HG03469 (cell line): Measurements from ENCODE around the gene NIPAL3.

Source experiments
- ATAC-seq: cut with Tn5 transposase; IDR thresholded peaks from one replicate; pipeline ENCODE4 v1.9.1; 2021; ENCODE audit warnings: mild to moderate bottlenecking, moderate library complexity, moderate number of reproducible peaks; ENCODE audit not compliant: unreplicated experiment

Gene NIPAL3

DNA sequence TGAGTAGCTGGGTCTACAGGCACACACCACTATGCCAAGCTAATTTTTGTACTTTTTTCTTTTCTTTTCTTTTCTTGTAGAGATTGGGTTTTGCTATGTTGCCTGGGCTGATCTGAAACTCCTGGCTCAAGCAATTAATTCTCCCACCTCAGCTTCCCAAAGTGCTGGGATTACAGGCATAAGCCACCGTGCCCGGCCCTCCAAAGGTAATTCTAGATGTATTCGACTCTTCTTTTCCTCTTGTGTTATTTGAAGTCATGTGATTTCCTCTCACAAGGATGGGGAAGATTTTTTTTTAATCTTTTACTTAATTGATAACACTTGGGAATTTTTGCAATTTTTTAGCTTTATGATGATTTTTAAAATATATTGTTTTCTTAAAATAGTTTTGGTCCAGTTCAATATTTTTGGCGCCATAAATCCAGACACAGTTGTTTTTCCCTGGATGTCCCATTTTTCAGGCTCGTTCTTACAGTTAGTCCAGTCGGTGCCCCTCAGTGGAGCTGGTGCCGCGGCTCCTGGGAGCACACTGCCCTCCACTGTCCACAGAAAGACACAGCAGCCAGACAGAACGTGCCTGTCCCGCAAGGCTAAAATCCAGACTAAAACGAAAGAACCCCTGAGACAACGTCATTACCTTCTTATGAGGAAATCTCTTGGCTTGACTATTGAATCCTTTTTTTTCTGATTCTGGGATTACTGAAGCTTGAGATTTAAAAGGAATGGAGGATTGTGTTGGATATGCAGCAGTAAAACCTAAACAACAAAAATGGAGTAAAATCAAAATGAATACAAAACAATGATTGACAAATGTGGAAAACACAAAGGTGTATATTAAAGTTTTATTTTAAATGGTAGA lies 24.4 kb upstream of the NIPAL3 start:
- ATAC-seq = no peak

DNA sequence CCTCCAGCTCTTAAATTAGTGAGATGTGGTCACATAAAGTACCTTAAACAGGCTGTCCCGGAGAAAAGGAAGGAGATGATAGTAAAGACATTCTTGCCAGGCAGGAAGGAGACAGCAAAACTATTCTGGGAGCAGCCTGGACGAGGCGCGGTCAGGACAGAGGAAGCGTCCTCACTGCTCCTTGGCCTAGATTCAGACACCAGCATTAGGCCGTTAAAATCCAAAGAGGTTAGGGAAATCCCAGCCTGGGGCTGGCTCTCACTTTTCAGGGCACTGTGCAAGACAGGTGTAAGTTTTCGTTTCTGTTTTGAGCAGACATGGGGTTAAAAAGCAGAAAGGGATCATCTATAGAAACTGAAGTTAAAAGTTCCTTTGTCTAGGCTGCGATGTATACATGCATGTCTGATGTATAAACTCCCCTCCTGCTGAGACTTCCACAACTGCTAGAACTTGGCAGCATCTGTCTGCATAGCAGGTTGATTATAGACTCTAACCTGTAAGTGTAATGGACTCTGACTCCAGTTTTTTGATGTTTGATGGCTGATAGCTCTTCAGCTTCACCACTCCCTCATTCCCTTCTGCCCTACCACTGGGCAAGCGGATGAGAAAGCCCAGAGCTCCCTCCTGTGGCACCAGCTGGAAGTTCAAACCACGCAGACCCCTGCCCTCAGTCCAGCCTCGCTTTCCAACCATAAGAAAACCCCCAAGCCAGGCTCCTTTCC lies 23.6 kb upstream of the NIPAL3 start:
- ATAC-seq = no peak

DNA sequence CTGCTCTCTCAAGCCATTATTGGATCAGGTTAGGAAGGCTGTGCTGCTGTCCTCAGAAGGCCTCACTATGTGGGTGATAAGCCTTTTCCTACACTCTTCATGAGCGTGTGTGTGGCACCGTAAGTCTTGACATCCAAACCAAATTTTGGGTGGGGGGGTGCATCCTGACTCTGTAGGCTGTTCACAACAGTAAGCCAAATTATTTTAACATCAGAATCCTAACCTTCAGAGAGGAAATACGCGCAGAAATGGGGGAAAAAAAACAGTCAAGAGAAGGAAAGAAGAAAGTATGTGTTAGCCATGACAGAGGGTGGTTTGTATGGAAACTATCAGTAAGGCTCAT lies 23.0 kb upstream of the NIPAL3 start:
- ATAC-seq = no peak

DNA sequence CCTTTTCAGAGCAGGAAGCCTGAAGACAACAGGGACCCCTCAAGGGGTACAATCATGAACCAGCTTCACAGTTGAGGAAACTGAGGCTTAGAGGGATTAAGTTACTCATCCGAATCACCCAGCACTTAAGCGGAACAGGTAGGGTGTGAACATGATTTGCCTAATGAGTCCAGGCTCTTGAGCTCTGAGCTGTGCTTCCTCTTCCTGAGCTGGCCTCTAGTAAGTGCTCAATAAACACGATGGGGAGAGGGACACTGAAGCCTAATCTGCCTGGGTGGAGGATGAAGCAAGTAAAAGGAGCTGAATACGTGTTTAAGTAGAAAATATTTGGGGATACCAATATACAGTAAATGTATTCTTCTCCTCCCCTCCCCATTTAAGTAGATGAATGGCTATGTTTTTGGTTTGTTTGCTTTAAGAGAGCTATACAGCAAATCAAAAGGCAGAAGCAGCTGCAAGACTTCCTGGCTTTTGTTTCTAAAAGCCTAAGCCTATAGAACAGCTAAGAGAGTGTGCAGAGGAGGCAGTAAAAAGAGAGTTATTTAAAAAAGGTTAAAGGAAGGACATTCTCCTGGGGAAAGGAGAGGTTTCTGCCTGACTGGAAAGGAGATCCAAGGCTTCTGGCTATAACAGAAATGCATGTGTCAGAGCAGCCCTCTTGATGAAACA lies 22.5 kb upstream of the NIPAL3 start:
- ATAC-seq = no peak

DNA sequence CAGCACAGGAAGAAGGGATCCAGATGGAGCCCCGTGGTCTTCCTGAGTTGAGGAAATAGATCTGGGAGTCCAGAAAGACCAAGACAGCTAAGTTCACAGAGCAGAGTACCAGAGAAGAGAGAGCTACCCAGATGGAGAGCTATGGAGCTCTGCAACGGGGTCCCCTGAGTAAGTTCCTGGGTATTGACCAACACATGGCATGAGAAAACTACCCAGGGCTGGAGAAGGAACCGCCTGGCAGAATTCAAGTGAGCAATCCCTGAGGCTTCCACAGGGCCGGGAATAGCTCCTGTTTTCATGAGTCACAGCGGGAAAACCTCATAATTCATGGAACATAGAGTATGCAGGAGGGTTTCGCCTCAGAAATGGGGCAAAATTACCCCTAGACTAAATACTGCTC lies 21.7 kb upstream of the NIPAL3 start:
- ATAC-seq = no peak

DNA sequence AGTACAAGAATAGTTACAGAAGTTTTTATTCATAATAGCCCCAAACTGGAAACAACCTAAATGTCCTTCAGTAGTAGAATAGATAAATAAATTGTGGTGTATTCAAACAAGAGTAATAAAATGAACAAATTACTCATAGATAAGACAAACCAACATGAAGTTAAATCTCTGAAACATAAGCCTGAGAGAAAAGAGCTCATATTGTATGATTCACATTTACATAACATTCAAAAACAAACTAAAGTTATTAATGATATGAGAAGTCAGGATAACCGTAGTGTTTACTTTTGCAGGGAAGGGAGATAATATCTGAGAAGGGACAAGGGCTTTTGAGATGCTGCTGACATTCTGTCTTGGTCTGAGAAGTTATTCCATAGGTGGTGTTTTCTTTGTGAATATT lies 15.5 kb upstream of the NIPAL3 start:
- no peak for ATAC-seq

DNA sequence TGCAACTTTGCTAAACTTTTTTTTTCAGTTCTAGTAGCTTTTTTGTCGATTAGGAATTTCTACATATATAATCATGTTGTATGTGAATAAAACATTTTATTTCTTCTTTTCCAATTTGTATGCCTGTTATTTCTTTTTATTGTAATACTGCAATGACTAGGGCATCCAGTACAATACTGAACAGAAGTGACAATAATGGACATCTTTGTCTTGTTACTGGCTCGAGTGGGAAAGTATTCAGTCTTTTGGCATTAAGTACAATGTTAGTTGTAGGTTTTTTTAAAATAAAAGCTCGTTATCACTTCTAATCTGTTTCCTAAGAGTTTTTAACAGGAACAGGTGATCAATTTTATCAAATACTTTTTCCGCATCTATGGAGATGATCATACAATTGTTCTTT lies 11.8 kb upstream of the NIPAL3 start:
- no peak for ATAC-seq

DNA sequence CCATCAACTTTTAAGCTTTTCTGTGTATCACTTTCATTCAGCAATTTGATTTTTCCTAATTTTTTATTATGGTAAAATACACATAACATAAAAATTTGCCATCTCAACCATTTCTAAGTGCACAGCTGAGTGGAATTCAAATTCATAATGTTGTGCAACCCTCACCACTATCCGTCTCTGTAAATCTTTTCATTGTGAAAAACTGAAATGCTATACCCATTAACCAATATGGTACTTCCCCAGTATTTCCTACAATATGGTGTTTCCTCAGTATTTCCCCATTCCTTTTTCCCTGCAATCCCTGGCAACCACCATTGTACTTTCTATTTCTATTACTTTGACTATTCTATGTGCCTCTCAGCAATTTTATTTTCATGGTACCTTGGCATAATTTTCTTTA lies 8.8 kb upstream of the NIPAL3 start:
- ATAC-seq = no peak

DNA sequence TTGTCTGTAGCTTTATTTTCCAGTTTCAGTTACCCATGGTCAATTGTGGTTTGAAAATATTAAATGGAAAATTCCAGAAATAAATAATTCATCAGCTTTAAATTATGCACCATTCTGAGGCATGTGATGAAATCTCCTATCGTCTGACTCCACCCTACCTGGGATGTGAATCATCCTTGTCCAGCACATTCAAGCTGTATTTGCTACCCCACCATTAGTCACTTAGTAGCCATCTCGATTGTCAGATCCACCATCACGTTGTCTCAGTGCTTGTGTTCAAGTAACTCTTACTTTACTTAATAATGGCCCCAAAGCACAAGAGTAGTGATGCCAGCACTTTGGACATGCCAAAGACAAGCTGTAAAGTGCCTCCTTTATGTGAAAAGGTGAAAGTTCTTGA lies 6.1 kb upstream of the NIPAL3 start:
- ATAC-seq = no peak

DNA sequence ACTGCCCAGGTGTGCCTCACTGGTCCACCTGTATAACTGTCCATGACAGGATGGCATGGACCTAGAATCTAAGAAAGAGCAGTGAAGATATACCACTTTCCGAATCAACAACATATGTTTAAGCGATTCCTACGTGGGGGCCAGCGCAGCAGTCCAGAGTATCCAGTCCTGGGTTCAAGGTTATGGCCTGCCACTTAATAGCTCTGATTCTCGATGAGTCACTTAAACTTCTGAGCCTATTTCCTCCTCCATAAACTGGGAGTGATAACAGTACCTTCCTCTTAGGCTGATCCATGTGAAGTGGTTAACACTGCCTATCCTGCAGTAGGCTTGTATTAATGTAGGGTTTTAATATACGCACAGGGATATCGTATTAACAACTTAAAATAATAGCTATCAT lies 4.9 kb upstream of the NIPAL3 start:
- no peak for ATAC-seq

DNA sequence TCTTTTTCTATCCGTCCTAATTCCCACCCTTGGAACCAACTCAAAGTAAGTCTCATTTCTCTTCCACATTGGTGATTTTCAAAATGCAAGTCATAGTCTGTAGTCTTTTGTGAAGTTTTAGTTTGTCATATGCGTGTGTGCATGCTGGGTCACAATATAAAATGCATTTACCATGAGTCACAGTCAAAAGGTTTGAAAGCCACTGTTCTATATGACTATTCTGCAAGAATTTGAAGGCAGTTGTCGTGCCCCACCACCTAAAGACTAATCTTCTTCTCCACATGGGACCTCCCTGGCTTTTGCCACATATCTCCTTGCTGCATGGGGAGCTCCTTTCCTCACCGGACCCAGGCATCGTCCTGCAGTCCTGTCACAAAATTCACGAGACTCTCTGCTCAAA lies 3.6 kb upstream of the NIPAL3 start:
- ATAC-seq = no peak

DNA sequence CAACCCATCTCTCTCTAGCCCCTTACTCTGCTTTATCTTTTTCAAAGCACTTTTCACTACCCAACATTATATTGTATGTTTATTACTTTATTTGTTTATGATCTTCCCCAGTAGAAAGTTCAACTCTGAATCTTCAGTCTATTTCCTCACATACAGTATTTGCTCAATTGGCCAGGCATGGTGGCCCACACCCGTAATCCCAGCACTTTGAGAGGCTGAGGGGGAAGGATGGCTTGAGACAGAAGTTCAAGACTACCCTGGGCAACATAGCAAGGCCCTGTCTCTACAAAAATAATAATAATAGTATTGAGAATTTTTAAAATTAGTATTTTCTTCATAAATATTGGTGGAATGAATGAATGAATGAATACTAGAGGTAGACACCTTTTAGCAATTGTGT lies 3.2 kb upstream of the NIPAL3 start:
- ATAC-seq = no peak

DNA sequence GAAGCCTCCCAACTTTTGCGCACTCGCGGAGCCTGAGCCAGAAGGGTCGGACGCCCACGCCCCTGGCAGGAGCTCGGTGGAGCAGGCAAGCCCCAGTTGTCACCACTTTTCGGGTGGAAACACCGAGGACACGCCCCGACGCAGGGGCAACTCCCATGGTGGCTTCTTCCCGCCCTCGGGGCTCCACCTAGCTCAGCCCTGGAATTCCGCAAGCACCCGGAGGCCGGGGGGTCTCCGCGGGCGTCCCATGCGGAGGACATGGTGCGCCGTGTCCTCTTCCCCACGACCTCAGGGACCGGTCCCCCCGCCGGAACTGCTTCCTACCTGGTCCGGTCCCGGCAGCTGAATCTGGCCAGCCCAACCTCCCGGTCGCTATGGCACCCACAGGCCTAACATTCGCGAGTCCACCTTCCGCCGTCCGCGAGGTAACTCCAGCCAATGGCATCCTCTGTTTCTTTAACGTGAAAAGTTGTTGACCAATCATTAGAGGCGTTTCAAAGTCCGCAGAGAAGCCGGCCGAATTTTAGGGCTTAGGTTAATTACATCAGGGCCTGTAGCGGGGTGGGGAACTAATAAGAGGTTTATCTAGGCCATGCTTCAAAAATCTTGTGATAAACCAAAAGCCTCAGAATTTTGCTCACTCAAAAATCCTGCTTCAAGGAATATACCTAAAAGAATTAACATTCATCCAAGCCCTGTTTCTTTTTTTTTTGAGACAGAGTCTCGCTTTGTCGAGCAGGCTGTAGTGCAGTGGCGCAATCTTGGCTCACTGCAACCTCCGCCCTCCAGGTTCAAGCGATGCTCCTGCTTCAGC lies 2.0 kb upstream of the NIPAL3 start, which contains the start of gene STPG1:
Gene STPG1 (minus strand): TSS at position 433 of the 814 bp plus-strand sequence. CDS start 12,394 bp downstream, outside the sequence.
- no peak for ATAC-seq

DNA sequence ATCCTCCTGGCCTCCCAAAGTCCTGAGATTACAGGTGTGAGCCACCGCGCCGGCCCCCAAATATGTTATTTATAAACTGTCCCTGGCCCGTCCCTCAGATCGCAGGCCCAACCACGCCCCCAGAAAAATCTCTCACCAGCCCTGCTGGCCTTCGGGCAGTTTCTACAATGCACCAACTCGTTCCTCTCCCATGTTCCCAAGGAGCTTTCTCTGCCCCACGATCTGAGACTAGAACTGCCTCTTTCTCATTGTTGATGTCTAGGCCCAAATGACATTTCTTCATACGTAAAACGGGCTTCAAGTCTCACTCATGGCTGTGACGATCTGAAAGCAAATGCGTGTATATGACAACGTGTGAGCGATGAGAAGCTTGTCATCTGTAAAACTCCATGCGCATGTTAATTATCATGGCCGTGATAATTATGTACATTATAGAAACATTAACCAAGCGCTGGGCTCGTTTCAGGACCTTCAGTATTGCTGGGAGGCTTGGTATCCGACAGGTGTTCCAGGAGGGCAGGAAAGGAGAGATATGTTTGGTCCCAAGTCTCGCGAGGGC lies 748 bp upstream of the NIPAL3 start:
- ATAC-seq = no peak

DNA sequence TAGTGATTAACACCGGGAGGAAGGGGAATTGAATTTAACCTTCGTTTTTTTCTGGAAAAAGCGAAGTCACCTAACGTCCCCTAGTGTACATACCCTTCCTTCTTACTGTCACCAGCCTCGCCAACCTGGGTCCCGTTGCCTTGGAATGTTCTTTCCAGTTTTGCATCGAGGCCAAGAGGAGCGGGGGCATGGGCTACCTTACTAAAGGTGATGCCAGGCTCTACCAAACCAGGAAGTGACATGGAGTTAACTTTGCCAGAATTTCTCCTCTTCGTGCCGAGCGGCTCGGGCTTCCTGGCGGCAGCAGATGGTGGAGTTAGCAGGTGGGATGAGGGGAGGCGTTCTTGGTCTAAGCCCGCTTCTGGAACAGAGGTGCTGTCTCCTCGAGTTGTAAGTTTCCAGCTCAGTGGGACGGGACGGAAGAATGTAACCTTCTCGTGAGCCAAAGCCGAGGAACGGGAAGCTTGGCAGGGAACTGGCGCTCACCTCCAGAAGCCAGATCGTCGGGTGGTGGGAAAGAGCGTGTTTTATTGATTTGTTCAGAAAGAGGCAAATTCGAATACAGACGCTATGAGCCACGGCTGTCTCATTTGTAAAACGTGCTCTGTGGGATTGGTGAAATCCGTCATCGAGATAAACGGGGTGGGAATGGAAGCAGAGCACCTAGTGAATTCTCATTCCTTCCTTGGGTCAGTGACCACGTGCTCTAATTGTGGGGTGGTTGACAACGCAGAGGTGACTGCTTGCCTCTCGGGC lies 486 bp downstream of the NIPAL3 start:
- no peak for ATAC-seq

DNA sequence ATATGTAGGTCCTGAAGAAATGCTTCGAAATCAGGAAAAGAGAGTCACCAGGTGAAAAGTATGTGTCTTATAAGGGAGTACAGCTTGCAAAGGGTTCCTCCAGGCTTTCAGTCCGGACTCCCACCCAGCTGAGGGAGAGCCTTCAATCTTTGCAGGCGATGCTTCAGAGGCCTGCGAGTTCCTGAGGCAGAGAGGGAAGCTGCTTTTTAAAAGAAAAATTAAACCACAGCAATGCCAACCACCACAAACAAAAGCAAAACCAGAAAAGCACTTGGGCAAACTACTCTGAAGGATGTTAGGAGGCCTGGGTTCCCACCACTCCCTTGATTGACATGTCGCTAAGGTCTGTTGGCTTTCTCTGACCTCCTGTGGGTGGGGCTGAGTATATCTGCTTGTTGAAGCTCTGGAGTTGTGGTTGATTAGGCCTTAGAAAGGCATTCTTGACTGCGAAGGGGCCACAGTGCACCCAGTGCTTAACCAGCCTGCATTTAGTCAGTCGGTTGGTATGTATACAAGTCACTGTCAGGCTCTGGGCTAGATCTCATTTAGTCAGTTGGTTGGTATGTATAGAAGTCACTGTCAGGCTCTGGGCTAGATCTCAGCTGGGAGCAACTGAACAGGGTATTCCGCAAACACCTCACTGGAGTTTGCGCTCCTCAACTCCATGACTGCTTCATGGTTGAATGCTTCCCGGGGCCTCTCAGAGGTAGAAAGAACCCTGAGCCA lies 1.2 kb downstream of the NIPAL3 start:
- ATAC-seq = no peak

DNA sequence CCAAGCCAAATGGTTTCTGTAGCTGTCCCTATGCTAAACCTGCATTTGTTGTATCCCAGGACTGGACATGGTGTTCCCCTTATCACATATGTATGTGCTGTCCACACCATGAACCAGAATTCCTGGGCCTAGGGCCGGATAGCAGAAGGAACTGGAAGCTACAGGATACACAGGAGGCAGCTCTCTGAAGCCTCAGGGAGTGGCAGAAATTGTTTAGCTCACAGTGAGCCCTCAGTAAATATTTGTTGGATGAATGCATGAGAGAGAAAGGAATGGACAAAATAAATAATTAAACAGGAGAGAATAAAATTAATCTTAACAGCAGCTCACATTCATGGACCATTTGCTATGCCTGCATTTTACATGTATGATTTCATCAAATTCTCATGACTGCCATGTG lies 2.1 kb downstream of the NIPAL3 start:
- no peak for ATAC-seq

DNA sequence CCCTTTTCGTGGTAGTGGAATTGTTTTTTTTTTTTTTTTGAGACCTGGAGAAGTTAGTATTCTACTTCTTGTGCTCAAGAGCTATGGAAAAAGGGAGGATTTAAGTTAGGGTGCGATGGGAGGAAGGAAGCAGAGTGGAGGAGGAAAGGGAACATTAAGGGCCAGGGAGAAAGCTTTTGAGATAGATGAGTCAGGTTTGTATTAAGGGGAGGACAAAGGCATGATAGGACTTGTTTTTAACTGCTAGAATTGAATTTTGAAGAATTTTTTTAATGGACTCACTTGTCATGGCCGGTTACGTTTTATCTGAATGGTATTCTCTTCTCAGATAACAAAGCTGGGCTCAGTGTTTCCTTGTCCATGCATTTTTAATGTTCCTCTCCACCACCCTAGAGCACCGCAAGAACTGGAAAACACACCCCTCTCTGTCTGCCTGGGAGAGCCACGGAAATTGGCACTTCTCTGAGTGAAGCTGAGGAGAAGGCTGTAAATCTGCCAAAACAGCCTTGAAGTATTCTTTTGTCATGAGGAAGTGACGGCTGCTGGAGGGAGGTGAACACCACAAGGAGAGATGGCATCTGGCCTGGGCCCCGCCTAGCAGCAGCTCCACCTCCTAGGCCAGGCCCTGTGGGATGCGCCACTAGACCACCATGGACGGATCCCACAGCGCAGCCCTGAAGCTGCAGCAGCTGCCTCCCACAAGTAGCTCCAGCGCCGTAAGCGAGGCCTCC lies 3.5 kb downstream of the NIPAL3 start:
- no peak for ATAC-seq

DNA sequence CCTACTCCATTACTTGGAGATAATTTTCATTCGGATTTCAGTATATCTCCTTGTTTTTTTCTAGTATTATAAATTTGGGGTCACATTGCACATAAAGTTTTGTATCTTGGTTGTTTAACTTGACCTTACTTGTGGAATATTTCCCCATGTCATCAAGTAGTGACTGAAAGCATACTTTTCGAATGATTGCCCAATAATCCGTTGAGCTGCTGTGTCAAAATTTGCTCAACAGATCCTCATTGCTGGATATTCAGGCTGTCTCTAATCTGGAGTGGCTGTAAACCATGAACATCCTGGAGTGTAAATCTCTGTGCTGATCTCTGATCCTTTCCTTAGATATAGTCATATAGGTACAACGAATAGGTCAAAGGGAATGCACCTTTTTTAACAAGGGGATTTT lies 4.9 kb downstream of the NIPAL3 start:
- no peak for ATAC-seq
